Measurements from ENCODE around the gene CLIC4.
"Not testable (repeated sequence)": the region's sequence is repeated elsewhere in the genome, so short reads cannot be mapped to it uniquely, and the experiment has no call there.

The CLIC4 gene

DNA sequence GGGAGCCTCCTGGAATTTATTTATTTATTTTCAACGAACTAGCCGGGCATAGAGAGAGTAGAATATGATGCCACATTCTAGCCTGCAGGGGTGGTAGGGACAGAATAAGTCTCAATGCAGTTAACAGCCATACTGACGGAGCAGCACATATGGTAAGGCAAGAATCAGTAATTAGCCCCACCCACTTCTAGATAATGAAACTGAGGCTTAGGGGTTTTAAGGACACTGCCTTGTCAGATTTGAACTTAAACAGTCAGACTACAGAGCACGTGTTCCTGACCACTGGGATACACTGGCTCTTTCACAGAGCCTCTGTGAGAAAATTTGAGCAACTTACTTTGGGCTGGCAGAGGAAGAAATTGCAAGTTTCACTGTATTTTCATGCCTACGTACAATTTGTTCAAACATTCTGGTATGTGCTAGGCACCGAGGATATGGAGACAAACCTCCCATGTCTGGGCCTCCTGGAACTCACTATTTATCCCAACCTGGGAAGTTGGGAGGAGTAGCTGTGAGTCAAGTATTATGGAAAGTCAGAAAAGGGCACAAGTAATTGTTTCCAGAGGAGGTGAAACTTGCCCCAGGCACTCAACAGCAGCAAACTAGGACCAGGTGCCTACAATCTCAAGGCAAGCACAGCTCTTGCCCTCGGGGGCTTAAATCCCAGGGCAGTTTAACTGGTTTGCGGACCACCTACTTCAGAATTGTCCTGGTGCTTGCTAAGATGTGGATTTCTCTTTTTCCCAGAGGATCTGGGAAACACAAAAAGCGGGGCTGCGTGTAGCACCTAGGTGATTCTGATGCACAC, 1.6 kb upstream of the CLIC4 start:
- in situ Hi-C loops (cut with MboI; ENCODE audit: low sequenced_read_pairs) = no loop called here

DNA sequence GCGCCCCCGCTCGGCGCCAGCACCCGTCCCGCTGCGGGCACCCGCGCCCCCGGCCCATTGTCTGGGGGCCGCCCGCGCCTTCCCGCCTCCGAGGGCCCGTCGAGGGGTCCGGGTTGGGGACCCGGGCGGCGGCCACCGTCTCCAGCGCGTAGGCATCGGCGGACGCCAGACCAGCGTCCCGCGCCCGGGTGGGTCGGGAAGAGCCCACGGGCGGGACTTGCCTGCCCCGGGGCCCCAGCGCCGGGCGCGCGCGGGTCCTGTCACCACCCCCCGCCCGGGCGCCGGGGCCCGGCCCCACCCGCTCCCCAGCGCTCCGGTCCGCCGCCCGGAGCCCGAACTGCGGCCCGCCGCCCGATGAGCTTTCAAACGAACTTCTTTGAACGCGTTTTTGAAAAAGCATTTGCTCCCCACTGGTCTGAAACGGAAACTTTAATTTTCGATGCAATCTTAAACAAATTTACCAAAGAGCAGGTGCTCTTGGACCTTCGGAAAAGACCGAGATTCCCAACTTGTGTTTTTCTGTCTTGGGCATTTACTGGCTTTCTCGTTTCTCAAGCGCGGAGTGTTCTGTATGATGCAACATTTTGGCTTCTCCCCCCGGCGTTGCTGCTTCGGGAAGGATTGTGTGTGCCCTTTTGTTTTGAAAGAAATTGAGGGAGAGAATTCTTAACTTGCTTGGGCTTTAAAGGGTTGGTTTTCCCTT, 615 bp downstream of the CLIC4 start:
- in situ Hi-C loops (cut with MboI; ENCODE audit: low sequenced_read_pairs) = no loop called here

DNA sequence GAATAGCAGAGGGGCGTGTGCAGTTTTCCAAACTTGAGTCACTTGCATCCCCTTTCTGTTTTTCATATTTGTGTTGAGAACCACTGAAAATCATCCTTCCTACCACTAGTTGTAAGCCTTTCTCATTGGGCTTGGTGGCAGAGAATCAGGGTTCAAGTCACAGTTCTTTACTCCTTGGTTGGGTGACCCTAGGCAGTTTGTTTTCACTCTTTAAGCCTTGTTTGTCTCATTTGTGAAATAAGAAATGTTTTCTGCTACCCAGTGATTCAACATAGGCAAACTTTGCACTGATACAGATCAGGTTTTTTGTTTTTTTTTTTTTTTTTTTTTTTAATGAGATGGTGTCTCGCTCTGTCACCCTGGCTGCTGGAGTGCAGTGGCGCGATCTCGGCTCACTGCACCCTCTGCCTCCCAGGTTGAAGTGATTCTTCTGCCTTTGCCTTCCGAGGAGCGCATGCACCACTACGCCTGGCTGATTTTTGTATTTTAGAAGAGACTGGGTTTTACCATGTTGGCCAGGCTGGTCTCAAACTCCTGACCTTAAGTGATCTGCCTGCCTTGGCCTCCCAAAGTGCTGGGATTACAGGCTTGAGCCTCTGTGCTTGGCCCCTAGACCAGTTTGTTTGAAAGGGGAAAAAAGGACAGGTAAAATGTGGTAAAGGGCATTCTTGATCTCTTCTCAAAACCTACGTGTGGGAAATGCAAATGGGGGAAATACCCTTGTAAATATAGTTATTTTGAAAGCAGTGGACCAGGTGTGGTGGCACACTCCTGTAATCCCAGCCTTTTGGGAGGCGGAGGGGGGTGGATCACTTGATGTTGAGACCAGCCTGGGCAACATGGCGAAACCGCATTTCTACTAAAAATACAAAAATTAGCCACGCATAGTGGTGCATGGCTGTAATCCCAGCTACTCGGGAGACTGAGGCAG, 3.2 kb downstream of the CLIC4 start:
- in situ Hi-C loops (cut with MboI; ENCODE audit: low sequenced_read_pairs) = no loop called here

DNA sequence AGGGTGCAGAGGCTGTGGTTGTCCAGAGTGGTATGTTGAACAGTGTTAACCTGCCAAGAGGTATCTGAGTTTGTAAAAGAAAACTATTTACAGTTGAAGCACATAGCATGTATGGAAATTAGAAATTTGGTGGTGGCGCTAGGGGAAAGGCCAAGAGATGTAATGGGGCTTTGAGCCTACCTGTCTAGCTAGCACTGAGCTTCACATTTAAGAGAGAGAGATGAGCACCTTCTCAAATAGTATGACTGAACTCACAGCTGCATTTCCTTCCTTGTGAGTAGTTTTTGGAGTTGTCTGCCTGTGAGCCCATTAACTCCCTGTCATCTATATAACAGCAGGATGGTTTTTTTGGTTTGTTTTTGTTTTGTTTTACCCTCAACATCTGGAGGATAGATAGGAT, 4.0 kb downstream of the CLIC4 start:
- in situ Hi-C loops (cut with MboI; ENCODE audit: low sequenced_read_pairs) = no loop called here

DNA sequence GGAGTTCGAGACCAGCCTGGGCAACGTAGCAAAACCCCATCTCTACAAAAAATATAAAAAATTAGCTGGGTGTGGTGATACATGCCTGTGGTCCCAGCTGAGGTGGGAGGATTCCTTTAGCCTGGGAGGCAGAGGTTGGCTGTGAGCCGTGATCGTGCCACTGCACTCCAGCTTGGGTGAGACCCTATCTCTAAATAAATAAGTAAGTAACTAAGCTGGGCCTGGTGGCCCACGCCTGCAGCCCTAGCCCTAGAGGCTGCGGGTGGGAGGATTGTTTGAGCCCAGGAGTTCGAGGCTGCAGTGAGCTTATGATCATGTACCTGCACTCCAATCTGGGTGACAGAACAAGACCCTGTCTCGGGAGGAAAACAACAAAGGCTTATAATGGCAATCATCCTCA, 4.6 kb downstream of the CLIC4 start:
- in situ Hi-C loops (cut with MboI; ENCODE audit: low sequenced_read_pairs) = no loop called here

DNA sequence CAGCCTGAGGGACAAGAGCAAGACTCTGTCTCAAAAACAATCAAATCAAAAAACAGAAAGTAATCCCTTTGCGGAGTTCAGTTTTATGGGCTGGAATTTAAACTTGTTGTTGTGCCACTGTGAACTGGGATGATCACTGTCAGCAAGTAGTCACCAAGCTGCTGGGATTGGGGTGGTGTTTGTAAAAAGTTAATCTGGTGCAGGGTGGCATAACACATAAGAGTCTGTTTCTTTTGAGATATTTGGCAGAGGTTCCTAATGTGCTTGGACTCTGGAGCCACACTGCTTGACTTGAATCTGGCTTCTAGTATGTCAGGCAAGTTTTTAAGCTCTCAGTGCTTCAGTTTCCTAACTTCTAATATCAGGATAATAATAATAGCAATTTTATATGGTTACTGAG, 6.6 kb downstream of the CLIC4 start:
- in situ Hi-C loops (cut with MboI; ENCODE audit: low sequenced_read_pairs) = no loop called here

DNA sequence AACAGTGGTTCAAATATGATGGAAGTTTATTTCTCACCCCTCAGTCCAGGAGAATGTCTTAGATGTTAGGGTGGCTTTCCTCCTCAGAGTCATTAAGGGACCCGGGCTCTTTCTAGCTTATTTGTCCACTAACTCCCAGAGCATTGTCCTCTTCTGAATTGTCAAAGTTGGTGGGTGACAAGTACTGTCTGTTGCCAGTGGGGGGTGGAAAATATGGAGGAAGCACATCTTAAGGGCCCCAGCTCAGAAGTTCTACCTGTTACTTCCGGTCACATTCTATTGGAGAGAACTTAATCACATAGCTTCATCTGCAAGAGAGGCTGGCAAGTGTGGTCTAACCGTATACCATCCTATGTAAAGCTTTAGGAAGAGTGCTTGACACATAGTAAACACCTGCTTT, 7.1 kb downstream of the CLIC4 start:
- in situ Hi-C loops (cut with MboI; ENCODE audit: low sequenced_read_pairs) = no loop called here

DNA sequence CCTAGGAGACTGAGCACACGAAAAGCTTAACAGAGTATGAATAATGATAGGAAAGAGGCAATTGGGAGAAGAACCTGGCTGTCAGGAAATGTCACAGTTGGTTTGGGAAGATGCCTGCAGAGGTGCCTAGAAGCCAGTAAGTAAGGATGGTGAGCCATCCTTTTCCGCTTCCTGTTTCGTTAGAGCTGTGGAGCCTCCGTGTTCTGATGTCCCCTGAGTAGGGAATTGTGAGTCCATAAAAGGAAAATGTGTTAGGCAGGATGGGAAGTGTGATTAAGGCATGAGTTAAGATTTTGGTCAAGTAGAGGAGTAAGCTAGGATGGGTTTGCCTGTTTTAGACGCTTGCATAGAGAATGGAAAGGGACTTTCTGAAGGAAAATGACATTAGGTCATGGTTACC, 9.0 kb downstream of the CLIC4 start:
- in situ Hi-C loops (cut with MboI; ENCODE audit: low sequenced_read_pairs) = no loop called here

DNA sequence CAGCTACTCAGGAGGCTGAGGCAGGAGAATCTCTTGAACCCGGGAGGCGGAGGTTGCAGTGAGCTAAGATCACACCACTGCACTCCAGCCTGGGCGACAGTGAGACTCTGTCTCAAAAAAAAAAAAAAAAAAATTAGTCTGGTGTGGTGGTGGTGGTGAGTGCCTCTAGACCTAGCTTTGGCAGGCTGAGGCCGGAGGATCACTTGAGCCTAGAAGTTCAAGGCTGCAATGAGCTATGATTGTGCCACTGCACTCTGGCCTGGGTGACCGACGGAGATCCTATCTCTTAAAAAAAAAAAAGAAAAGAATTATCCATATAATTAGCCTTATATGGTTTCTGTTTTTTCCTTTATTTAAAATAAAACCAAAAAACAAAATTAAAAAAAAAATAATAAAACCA, 10.1 kb downstream of the CLIC4 start:
- in situ Hi-C loops (cut with MboI; ENCODE audit: low sequenced_read_pairs) = not testable (repeated sequence)

DNA sequence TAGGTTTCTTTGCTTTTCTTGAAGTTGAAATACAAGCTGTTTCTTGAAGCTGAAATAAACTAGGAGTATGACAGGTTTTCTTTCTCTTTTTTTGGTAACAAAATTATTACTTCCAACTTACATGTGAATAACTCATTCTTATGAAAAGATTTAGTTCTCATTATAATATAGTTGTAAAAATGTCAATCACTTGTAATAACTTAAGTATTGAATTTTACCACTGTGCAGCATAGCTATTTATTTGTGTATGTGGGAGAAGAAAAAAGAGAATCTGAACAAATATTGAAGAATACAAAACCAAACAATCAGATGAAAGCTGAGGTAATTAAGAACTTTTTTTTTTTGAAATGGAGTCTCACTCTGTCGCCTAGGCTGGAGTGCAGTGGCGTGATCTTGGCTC, 11.1 kb downstream of the CLIC4 start:
- in situ Hi-C loops (cut with MboI; ENCODE audit: low sequenced_read_pairs) = no loop called here

DNA sequence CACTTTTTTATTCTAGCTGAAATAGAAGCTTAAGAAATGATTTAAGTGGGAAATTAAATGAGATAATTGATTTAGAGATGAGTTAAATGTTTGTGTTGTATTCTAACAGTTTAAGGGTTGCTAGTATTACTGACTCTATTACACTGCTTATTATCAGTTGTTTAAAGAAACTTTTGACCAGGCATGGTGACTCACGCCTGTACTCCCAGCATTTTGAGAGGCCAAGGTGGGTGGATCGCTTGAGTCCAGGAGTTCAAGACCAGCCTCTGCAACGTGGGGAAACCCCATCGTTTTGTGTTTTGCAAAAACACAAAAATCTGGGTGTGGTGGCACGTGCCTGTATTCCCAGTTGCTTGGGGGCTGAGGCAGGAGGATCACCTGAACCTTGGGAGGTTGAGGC, 14.2 kb downstream of the CLIC4 start:
- in situ Hi-C loops (cut with MboI; ENCODE audit: low sequenced_read_pairs) = no loop called here

DNA sequence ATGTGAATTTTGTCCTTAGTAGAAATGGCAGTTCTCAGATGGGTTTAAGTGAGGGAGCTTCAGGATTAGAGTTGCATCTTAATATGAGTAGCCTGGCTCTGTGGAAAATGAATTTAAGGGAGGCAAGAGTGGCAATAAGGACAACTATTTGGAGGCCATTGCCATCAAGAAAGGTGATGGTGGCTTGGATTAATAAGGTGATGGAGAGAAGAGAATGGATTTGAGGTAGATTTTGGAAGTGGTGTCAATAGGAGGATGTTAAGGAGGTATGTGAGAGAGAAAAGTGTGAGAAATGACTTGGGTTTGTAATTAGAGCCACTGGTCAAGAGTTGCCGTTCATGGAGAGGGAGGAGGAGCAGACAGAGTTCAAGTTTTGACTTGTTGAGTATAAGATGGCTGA, 16.3 kb downstream of the CLIC4 start:
- in situ Hi-C loops (cut with MboI; ENCODE audit: low sequenced_read_pairs) = no loop called here

DNA sequence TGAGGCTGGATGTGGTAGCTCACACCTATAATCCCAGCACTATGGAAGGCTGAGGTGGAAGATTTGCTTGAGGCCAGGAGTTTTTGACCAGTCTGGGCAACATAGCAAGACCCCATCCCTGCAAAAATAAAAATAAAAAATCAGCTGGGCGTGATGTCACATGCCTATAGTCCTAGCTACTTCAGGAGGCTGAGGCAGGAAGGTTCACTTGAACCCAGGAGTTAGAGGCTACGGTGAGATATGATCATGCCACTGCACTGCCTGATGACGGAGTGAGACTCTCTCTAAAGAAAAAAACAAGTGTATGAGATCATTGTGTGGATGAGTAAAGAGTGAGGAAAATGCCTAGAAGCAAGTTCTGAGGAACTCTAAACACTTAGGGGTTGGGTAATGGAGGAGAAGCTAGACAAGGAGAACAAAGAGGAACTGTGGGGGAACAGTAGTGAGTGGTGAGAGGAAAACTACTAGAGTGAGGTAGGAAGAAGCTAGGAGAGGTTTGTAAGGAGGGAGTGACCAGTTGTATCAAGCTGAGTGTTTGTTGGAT, 17.0 kb downstream of the CLIC4 start:
- in situ Hi-C loops (cut with MboI; ENCODE audit: low sequenced_read_pairs) = no loop called here

DNA sequence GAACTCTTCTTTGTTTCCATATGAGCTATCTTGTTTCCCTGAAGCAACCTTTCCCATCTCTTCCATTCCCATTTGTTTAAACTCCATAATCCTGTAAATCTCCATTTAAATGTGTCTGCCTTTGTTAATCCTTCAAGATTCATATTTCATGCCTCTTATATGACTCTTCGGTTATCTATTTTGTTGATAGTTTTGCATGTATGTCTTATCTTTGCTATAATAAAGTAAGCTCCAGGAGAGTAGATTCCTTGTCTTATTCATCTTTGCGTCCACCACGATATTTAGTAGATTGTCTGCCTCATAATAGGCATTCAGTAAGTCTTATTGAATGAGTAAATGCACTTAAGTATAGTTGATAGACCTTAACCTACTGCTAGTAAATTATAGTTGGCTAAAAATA, 18.4 kb downstream of the CLIC4 start:
- in situ Hi-C loops (cut with MboI; ENCODE audit: low sequenced_read_pairs) = no loop called here

DNA sequence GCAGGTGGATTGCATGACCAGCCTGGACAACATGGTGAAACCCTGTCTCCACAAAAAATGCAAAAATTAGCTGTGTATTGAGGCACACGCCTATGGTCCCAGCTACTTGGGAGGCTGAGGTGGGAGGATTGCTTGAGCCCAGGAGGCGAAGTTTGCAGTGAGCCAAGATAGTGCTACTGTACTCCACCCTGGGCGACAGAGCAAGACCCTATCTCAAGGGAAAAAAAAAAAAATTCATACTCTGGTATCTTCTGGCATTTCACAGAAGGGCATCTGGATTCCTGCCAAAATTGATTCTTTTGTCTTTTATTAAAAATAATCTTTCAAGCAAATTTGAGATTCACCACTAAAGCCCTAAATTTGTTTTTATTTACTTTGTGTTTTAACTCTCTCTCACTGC, 19.2 kb downstream of the CLIC4 start:
- in situ Hi-C loops (cut with MboI; ENCODE audit: low sequenced_read_pairs) = no loop called here

DNA sequence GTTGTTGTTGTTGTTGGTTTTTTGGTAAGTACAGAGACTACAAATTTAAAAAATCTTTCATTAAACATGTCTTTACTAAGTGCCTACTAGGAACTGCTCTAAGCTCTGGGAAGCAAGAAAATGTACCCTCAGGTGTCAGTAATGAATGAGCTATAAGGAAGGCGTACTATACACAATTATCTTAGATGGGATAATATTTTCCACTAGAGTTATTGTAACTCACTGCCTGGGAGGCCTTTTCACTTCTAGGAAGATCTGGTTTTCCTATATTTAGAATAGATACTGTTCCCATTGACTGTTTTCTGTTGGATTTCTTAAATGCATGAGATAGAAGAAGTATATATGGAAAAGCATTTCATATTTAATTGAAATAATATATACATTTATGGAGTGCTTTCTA, 19.6 kb downstream of the CLIC4 start:
- in situ Hi-C loops (cut with MboI; ENCODE audit: low sequenced_read_pairs) = no loop called here

DNA sequence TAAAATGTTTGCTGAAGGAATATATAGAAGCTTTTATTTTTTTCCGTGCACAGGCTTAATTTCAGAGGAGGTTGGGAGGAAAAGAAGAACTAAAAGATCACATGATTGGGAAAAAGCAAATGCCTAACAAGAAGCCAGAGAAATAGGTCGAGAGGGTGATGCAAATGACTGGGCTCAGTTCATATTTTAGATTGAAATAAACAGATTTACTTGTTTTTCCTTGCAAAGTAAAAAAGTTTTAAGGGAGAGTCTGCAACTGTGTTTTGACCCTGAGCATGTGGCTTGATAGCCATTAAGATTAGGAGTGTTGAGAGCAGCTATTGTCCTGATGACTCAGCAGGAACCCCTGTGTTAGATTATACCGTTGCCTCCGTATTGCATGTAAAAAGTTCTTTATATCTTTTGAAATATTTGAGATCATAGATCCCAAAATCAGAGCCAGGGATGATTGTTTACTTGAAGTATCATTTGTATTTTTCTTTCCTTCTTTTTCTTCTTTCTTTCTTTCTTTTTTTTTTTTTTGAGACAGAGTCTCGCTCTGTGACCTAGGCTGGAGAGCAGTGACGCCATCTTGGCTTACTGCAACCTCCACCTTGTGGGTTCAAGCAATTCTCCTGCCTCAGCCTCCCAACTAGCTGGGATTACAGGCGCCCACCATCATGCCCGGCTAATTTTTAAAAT, 20.2 kb downstream of the CLIC4 start:
- in situ Hi-C loops (cut with MboI; ENCODE audit: low sequenced_read_pairs) = no loop called here

DNA sequence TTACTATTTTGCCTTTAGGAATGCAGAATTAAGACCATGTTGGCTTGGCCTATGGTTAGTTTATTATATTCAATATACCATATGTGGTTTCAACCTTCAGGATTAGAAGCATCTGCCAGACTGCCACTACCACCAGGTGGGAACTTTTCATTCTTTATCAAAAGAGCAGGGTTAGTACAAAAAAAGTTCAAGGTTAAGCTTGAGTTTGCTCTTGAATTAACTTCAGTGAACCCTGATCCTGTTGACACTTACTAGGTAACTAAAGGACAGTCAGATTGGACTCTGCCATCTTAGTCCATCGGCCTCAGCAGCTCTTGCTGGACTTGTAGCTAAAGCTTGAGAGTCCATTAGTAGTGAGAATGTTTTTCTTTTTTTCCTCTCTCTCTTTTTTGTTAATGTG, 22.1 kb downstream of the CLIC4 start:
- in situ Hi-C loops (cut with MboI; ENCODE audit: low sequenced_read_pairs) = no loop called here

DNA sequence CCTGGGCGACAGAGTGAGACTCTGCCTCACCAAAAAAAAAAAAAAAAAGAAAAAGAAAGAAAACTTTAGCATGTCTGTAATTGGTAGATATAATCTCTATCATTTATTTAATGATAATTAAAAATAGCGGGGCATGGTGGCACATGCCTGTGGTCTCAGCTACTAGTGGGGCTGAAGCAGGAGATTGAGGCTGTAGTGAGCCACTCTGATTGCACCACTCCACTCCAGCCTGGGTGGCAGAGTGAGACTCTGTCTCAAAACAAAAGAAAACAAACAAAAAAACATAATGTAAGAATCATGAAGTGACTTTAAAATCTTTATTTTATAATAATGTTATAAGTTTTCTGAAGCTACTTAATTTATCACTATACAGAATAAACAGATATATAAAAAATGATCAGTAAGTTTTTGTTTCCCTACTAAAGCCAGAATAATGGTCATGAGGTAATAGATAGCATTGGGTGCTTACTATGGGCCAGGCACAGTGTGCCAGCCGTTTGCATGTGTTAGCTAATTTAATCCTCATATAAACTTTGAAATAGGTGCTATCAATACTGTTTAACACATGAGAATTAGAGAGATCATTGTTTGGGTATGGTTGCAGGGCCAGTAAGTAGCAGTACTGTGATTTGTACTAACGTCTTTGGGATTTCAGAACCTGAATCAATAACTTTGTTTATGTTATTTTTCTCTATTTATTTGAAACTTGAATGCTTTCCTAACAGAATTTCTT, 23.8 kb downstream of the CLIC4 start:
- in situ Hi-C loops (cut with MboI; ENCODE audit: low sequenced_read_pairs) = no loop called here
